HG03095 (cell line): ENCODE data around the gene CDC42EP1.
"Not testable (repeated sequence)": the region's sequence is repeated elsewhere in the genome, so short reads cannot be mapped to it uniquely, and the experiment has no call there.

Source experiments
- ATAC-seq: cut with Tn5 transposase; IDR thresholded peaks from one replicate; pipeline ENCODE4 v1.9.1; 2021; ENCODE audit warnings: moderate library complexity; ENCODE audit not compliant: unreplicated experiment

The CDC42EP1 gene

GRCh38 chr22:37533995-37534394 lies 26.3 kb upstream of the CDC42EP1 start:
- ATAC-seq, result no peak

- no peak for ATAC-seq
Measured at GRCh38 chr22:37534445-37534844, 25.8 kb upstream of the CDC42EP1 start.

DNA sequence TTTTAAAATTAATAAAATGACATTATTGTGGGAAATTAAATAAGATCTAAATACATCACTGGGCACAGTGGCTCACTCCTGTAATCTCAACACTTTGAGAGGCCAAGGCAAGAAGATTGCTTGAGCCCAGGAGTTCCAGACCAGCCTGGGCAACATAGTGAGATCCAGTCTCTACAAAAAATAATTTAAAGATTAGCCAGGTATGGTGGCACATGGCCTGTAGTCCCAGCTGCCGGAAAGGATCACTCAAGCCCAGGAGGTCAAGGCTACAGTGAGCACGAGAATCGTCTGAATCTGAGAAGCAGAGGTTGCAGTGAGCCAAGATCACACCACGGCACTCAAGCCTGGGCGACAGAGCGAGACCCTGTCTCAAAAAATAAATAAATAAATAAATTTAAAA lies 25.1 kb upstream of the CDC42EP1 start:
- no peak for ATAC-seq

DNA sequence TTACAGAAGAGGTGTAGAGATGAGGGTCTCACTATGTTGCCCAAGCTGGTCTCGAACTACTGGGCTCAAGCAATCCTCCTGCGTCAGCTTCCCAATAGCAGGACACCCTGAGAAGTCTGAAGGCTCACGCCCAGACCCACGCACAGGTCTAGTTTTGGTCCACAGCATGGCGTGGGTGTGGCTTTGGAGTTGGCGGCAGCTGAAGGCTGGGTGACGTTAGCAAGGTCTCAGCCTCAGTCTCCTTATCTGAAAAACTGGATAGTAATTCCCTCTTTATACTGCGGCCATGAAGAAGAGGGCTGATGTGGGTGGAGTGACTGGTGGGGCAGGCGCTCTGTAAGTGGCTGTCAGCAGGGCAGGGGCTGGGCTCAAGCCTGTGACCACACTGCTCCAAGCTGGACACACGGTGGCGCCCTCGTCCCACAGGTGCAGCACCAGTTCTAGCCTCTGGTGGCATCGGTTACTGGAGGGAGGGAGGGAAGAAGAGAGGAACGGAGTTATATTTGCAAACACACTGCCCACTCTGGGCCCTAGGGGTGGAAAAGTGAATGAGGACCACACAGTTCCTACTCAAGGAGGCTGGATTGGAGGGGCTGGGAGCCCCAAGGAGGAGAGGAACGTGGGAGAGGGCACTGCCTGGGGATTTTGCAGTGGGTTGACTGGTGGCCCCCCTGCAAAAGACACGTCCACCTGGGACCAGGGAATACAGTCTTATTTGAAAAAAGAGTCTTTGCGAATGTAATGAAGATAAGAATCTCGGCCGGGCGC lies 21.5 kb upstream of the CDC42EP1 start:
- ATAC-seq, result peak; percentile 60

- ATAC-seq, result not testable (repeated sequence)
Measured at GRCh38 chr22:37539790-37540189, 20.5 kb upstream of the CDC42EP1 start.

DNA sequence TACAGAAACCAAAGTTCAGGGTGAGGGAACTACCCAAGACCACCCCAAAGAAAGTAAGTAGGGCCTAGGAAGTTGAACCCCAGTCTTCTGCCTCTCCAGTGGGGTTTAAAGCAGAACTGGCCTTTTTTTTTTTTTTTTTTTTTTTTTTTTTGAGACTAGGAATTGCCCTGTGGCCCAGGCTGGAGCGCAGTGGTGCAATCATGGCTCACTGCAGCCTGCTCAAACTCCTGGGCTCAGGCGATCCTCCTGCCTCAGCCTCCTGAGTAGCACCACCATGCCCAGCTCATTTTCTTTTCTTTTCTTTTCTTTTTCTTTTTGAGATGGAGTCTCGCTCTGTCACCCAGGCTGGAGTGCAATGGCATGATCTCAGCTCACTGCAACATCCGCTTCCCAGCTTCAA lies 17.9 kb upstream of the CDC42EP1 start:
- ATAC-seq, result not testable (repeated sequence)

DNA sequence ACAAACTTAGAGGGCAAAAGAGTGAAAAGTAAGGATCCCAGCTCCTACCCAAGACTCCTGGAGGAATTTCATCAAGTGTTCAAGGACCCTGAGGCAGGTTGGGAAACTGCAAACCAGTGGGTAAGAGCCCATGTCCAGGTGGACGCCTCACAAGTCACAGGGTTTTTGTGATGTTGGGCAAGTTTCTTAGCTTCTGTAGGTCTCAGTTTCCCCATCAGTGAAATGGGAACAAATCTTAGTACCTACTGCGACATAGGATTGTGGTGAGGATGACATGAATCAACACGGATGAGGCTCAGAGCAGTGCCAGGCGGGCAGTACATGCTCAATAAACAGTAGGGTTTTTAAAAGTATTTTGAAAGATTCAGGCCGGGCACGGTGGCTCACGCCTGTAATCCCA lies 17.3 kb upstream of the CDC42EP1 start:
- ATAC-seq, result no peak

- no peak for ATAC-seq
Measured at GRCh38 chr22:37544955-37545702, 15.2 kb upstream of the CDC42EP1 start.

- ATAC-seq, result no peak
Measured at GRCh38 chr22:37545703-37546436, 14.4 kb upstream of the CDC42EP1 start.

- ATAC-seq, result no peak
Measured at GRCh38 chr22:37546437-37547250, 13.6 kb upstream of the CDC42EP1 start.

DNA sequence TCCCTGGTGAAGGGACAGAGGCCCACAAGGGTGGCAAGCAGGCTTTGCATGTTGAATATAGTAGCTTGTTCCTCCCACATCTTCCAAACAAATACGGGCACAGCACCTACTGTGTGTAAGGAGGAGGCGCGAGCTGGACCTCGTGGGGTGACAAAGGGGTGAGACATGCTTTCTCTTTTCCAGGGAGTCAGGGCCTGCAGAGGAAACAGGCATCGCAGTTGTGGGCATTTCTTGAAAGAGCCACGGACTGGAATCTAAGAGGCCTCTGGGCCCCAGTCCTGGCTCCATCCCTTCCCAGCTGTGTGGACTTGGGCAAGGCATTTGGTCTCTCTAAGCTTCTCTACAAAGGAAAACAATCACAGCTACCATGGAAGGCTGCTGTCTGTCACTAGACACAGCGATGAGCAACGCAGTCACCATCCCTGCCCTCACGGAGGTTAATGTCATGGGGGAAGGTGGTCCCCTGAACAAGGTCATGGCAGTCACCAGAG lies 13.0 kb upstream of the CDC42EP1 start:
- no peak for ATAC-seq

GRCh38 chr22:37549704-37550059 lies 10.6 kb upstream of the CDC42EP1 start:
- no peak for ATAC-seq

GRCh38 chr22:37550921-37551320 lies 9.4 kb upstream of the CDC42EP1 start:
- ATAC-seq, result not testable (repeated sequence)

DNA sequence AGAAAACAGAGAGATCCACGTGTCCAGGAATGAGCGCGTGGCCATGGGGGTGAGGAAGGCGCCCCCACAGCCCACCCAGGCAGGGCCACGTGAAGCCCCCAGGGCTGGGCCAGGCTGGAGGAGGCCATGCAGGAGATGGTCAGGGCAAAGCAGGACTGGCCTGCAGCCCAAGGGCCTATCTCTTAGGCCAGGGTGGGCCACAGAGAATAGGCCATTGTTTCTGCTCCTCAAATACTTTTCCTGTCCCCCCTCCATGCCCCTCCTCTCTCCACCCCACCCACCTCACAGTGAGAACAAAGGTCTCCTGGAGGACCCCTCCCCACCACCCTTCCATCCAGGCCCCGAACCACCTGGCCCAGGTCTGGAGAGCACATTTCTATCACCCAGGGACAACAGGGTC lies 8.3 kb upstream of the CDC42EP1 start:
- no peak for ATAC-seq

- no peak for ATAC-seq
Measured at GRCh38 chr22:37552524-37553163, 7.6 kb upstream of the CDC42EP1 start.

- no peak for ATAC-seq
Measured at GRCh38 chr22:37553725-37554124, 6.6 kb upstream of the CDC42EP1 start.

GRCh38 chr22:37555029-37555428 lies 5.3 kb upstream of the CDC42EP1 start:
- ATAC-seq, result no peak

- no peak for ATAC-seq
Measured at GRCh38 chr22:37556710-37557109, 3.6 kb upstream of the CDC42EP1 start.

GRCh38 chr22:37557321-37558001 lies 2.8 kb upstream of the CDC42EP1 start:
- ATAC-seq, result no peak

DNA sequence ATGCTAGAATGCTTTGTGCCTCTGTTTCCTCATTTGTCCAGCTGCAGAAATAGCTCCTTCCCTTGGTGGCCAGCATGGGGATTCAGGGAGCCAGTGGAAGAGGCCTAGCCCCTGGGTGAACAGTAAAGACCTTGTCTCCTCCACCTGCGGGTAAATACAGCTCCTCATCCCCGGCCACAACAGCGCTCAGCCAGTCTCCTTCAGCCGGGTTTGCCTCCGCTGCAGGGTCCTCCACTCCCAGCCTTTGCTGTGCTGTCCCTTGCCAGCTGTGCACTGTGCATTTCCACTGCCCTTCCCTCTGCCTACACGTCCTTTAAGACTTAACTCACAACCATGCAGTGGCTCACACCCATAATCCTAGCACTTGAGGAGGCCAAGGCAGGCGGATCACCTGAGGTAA lies 1.5 kb upstream of the CDC42EP1 start:
- no peak for ATAC-seq
